HG03159 (cell line): Measurements from ENCODE around the gene NRF1.

Experiments
- ATAC-seq: cut with Tn5 transposase; IDR thresholded peaks from one replicate; pipeline ENCODE4 v1.9.1; 2021; ENCODE audit warnings: mild to moderate bottlenecking, moderate library complexity; ENCODE audit not compliant: unreplicated experiment

The NRF1 gene

GRCh38 chr7:129678606-129679005 lies 67.1 kb downstream of the NRF1 start:
- ATAC-seq, result no peak

DNA sequence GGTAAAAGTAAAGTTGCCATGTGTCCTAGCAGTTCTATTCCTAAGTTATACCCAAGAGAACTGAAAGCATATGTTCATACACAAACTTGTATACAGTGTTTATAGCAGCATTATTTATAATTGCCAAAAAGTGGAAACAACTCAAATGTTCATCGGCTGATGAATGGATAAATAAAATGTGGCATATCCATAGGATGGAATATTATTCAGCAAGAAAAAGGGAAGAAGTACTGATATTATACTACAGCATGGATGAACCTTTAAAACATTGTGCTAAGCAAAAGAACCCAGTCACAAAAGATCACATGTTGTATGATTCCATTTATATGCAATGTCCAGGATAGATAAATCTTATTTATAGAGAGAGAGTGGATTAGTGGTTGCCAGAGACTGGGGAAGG lies 68.9 kb downstream of the NRF1 start:
- ATAC-seq, result no peak

DNA sequence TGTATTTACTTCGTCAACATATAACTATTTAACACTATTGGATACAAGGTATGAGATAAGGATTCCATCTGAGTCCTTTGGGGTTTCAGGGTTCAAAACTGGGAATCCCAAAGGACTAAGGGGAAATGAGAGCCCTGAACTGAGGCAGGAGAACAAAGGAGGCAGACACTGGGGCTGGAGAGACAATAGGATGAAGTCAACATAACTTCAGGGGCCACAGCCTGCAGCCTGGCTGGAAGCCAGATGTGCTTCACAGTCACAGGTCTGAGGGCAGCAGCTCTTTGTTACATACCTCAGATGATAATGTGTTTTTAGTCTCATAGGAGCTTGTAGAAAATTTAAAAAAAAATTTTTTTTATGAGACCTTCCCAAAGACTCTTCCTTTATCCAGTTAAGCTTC lies 73.3 kb downstream of the NRF1 start:
- ATAC-seq, result no peak

DNA sequence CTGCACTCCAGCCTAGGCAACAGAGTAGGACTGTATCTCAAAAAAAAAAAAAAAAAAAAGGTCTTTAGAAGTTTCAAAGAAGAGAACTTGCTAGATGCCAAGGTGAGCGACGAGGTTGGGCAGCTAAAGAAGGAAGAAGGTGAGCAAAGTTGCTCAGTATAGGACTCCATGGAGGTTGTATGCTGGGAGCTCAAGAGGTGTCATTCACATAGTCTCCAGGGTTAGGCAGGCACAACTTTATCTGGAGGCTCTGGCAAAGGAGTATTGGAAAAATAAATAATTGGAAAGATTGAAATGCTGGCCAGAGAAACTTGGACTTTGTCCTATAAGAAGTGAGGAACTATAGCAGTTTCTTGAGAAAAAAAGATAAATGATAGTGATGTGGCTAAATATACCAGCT lies 74.5 kb downstream of the NRF1 start:
- no peak for ATAC-seq

- no peak for ATAC-seq
Measured at GRCh38 chr7:129688503-129689222, 77.1 kb downstream of the NRF1 start.

DNA sequence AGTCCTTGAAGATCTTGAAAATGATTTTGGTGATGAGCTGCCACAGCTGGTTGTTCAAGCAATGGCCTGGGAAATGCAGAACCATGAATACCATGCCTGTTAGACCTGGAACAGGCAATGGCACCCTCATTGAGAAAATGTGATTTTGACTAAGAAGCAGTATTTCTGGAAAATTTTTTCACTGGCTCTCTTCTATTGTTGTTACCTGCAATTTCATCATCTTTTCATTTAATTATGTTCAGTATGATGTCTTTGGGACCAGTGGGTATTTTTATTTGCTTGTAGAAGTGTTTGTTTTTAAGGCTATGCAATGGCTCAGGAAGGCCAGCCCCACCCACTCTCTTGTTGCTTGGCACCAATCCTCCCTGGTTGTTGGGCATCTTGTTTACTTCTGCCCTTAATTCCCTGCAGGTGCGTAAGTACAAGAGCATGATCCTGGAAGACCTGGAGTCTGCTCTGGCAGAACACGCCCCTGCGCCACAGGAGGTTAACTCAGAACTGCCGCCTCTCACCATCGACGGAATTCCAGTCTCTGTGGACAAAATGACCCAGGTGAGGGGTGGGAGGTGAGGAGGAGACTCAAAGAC lies 78.6 kb downstream of the NRF1 start:
- ATAC-seq, result no peak

DNA sequence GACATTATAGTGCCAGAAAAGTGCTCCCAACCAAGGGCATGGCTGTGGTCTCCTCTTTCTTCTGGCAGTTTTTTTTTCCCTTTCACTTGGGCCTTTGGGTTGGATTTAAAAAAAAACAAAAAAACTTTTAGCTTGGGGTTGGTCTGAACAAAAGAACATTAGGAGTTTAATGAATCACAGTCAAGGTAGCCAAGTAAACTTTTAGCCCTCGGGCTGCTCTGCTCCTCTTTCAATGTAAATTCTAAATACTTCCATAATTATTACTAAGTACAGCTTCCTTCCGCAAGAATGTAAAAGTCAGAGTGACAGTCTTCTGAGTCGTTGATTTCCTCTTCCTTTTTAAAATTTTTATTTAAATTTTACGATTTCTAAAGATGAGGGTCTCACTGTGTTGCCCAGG lies 79.2 kb downstream of the NRF1 start:
- no peak for ATAC-seq

DNA sequence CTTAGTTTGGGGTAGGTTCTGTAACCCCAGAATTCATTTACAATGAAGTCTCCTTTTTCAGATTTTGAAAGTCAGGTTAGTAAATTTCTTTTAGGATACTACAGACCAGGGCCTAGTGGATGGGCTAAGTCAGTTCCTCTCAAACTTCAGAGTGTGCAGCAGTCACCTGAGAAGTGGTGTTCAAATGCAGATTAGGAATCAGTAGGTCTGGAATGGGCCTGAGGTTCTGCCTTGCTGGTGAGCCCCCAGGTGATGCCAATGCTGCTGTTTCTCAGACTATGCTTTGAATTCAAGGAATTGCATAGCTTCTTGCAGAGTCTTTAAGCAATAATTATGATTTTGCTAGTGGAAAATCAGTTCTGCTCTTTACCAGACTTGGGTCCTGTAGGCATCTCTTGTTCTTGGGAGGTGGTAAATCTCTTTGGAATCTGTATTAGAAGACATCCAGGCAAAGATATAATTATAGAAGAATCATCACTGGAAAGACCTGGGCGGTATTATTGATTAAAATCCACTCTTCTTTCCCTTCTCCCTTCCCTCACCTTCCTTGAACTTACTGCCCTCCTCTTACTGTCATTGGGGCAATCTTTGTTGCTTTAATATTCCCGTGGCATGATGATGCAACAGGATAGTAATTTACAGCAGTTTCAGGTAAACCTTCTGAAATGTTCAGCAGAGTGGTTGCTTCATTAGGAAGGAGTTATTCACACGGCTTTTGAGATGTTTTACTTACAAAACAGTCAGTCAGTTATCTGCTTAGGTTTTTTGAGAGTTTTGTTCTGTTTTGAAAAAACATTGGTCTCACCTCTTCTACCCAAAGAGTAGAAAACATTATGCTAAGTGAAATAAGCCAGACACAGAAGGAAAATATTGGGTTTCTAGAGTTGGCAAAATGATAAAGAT lies 87.2 kb downstream of the NRF1 start:
- ATAC-seq, result no peak

GRCh38 chr7:129702316-129702715 lies 90.8 kb downstream of the NRF1 start:
- no peak for ATAC-seq

DNA sequence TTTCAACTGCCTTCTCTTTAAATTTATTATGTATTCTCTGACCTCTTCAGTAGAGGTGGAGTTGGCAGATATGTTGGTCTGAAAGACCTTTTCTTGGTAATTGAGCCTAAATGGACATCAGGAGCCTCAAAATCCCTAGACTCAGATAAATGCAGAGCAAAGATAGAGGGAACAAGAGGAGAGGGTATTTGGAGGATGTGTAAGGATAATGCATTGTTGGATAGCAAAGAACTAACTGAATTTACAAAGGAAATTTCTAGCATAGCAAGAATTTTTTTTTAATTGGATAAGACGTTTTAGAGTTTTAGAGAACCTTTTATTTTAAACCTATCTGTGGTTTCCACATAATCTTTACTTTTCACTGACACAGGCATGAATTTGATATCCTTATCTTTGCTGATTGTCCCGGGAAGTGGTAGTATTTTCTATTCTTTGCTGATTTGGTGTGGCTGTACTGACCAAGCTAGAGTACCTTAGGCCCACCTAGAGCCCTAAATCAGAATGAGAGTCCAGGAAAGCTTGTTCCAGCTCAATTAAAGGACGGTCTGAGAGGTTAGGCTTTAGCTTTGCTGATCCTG lies 91.3 kb downstream of the NRF1 start:
- ATAC-seq, result no peak

DNA sequence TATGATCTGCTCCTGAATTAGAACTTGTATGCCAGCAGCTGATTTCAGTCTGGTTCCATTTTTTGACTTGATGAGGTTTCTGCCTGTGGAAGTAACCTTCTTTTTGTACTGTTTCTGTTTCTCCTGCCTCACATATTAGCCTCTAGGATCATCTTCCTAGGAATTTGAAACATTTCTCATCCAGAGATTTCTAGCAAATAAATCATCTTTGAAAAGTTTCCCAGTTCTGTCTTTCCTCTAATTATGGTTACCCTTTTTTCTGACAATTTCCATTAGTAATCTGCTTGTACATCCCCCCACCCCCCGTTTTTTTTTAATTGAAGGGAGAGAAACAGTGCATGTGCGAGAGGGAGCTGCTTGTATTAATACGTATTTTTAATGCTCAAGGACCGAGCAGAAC lies 92.2 kb downstream of the NRF1 start:
- ATAC-seq, result no peak

- no peak for ATAC-seq
Measured at GRCh38 chr7:129707910-129708499, 96.5 kb downstream of the NRF1 start.

DNA sequence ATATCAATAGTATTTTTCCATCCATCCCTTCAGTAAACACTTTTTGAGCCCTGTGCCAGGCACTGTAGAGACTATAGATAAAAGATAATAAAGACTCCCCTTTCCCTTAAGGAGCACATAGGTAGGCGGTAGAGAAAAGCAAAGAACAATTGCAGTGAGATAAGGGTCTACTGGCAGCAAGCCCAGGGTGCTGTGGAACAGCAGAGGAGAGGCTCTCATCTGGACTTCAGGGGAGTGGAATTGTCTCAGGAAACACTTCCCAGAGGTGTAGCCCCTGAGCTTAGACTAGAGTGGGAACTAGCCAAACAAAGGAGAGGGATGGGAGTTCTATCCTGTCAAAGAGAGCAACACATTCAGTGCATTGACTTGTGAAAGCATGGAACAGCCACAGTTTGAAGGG lies 102.0 kb downstream of the NRF1 start:
- ATAC-seq, result no peak

DNA sequence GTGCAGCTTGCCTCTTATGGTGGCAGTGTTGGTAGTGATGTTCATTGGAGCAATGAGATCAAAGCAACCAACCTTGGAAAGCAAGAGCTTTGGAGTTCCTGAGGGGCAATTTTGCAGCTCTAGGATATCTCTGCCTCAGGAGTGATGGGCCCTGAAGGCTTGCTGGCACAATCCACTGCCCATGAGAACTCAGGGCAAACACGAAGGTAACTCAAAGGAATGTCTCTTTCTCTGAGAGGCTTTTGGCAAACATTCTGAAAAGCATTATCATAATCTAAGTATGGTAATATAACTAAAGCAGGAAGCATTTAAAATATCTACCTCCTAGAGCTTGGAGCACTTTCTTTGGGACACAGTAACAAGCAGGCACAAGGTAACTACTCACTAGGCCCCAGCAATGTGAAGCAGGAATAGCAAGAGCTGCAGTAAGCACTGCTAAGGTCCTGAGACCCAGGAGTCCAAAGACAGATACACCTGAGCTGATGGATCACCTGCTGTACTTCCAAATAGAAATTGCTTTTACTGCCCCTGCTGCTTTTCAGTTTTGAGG lies 103.1 kb downstream of the NRF1 start:
- ATAC-seq, result no peak

- no peak for ATAC-seq
Measured at GRCh38 chr7:129719980-129720732, 108.6 kb downstream of the NRF1 start.

GRCh38 chr7:129721068-129721467 lies 109.5 kb downstream of the NRF1 start:
- no peak for ATAC-seq

GRCh38 chr7:129723679-129724078 lies 112.2 kb downstream of the NRF1 start:
- no peak for ATAC-seq

- ATAC-seq, result no peak
Measured at GRCh38 chr7:129724796-129725195, 113.3 kb downstream of the NRF1 start.

DNA sequence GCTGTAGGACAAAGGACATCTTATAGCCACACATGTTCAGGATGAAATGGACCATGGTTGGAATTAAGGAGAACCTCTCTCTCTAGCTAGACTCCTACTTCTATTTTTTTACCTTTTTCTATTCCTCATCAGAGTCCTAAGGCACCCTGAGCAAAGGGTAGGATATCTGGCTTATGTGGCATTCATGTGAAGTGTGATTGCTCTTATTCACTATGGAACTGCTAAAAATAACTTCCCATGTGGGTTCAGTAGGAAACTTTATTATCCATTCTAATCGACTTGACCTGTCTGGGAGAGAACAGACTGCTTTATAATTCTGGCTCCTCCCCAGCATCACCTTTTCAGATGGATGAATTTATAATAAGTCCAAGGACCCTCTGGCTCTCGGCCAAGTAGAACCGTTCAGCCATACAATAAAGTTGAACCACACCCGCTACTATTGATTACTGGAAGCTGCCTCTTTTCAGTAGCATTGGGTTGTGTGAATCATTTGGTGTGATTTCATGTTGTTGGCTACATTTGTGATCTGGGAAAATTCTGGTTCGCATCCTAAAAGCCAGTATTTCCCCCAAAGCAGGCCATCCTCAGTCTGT lies 117.5 kb downstream of the NRF1 start:
- no peak for ATAC-seq

DNA sequence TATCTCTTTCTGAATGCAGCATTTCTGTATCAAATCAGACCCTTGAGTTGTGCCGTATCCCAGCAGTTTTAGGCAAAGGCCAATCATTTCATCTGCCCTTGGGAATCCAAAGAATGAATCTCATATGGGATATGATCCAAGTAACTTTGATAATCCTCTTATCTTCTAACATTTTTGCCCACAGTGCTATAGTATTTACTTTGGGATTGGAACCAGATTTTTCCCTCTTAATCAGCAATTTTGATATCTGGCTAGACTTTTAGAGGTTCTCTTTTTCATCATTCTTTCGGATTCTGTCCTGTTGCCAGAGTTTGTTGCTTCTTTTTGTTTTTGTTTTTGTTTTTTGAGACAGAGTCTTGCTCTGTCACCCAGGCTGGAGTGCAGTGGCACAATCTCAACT lies 118.0 kb downstream of the NRF1 start:
- ATAC-seq, result no peak
